GM10266 (cell line): Measurements from ENCODE around the gene PI4K2A.

ENCODE experiments used
- DNase-seq: peaks from one replicate; pipeline ENCODE4 v3.0.0; 2012; ENCODE audit errors: extremely low spot score
- TF ChIP-seq, protein P1 (sequence below): IDR thresholded peaks from 2 replicates; pipeline ENCODE4 v1.5.1; 2012; ENCODE audit warnings: mild to moderate bottlenecking, low read depth; ENCODE audit not compliant: control insufficient read depth, insufficient read depth; ENCODE audit errors: missing control alignments

The PI4K2A gene

DNA sequence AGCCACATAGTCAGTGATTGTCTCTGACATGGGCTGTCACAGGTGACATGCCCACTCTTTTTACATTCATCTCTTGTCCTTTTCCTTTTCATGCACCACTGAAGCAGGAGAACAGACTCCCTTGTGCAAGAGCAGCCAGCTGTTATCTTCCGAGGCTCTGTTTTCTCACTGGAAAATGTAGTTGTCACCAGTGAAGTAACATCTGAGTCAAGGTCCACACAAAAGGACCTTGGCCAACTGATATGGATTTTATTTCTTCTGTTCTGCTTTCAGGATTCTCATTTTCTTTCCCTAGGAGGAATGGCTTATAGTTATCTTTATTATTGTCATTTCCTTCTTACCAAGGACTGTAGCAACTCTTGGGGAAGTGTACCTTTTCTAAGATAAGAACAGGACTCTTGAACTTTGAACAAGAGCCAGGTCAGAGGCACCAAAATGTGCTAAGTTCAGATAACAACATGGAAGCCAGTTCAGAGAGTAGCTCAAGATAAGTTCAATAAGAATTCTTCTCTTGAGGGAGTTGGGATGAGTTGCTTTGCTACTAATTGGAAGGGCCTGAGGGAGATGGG is 23.9 kb downstream of the PI4K2A start:
- TF ChIP-seq, protein P1, sequence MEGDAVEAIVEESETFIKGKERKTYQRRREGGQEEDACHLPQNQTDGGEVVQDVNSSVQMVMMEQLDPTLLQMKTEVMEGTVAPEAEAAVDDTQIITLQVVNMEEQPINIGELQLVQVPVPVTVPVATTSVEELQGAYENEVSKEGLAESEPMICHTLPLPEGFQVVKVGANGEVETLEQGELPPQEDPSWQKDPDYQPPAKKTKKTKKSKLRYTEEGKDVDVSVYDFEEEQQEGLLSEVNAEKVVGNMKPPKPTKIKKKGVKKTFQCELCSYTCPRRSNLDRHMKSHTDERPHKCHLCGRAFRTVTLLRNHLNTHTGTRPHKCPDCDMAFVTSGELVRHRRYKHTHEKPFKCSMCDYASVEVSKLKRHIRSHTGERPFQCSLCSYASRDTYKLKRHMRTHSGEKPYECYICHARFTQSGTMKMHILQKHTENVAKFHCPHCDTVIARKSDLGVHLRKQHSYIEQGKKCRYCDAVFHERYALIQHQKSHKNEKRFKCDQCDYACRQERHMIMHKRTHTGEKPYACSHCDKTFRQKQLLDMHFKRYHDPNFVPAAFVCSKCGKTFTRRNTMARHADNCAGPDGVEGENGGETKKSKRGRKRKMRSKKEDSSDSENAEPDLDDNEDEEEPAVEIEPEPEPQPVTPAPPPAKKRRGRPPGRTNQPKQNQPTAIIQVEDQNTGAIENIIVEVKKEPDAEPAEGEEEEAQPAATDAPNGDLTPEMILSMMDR = no peak
- DNase-seq = no peak

DNA sequence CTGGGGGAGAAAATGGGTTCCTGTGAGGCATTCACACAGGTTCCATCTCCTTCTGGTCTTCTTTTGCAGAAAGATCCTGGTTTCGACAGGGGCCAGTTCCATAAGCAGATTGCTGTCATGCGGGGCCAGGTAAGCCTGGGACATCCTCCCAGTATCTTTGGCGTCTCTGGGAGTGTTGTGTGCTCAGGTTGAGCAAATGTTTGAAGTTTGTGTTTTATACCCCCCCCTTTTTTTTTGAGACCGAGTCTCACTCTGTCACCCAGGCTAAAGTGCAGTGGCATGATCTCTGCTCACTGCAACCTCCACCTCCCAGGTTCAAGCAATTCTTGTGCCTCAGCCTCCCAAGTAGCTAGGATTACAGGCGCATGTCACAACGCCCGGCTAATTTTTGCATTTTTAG is 26.5 kb downstream of the PI4K2A start:
- TF ChIP-seq, protein P1 = no peak
- no peak for DNase-seq

DNA sequence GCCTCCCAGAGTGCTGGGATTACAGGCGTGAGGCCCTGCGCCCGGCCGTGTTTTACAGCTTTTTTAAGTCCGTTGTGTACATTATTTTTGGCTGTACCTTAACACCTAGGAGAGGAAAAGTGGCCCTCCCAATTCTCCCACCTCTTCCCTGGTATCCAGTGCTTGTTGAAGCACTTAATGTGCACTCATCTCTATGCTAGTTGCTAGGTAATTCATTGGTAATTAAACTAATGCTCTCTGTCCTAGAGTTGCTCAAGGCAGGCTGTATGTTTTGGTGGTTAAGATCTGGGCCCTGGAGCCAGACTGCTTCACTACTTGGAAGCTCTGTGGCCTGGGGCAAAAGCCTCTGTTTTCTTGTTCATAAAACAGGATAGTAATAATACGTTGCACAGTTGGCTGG is 27.0 kb downstream of the PI4K2A start:
- no peak for DNase-seq
- TF ChIP-seq, protein P1 = no peak

DNA sequence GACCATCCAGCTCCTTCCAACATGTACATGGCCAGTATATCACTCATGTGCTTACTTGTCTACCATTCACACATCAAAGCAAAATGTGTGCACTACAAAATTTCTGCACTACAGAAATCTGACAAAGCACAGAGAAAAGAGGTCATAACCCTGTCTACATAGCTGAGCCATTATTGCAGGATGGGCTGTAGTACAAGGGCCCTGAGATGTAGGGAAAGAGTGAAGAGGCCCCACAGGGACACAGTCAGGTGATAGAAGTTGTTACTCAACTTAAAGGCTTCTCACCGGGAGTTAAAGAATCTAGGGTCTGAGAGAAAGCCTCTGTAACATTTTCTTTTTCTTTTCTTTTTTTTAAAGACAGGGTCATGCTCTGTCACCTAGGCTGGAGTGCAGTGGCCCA is 29.1 kb downstream of the PI4K2A start:
- TF ChIP-seq, protein P1 = no peak
- no peak for DNase-seq

DNA sequence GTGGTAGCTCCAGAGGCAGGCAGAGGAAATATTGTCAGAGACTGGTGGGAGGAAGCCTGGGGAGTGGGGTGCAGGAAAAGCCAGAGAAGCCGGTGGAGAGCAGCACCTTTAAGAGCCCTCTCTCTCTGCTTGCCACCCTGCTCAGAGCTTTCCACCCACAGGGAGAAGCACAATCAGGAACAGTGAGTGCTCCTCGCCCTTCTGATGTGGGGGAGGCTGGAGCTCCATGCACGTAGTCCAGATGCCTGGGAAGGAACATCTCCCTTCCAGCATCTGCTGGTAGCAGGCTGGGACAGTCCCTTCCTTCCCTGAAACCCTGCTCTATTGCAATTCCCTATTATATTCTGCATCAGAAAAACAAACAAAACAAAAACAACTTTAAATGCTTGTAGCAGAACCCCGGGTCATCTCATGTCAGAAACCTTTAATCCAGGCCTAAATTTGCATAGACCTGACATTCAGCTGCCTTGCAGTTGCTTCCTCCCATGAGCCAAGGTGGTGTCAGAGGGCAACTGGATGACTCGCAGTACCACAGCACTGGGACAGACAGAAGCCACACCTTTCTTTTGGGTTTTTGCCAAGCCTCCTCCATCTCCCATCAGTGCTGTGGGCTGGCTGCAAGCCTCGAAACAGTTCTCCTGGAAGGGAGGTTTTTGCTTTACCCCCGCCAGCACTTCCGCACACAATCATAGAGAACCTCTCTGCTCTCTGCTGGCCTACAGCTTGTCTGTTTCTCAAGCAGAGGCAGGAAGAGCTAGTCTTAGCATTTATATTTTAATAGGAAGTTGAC is 33.5 kb downstream of the PI4K2A start:
- TF ChIP-seq, protein P1 = no peak
- no peak for DNase-seq

DNA sequence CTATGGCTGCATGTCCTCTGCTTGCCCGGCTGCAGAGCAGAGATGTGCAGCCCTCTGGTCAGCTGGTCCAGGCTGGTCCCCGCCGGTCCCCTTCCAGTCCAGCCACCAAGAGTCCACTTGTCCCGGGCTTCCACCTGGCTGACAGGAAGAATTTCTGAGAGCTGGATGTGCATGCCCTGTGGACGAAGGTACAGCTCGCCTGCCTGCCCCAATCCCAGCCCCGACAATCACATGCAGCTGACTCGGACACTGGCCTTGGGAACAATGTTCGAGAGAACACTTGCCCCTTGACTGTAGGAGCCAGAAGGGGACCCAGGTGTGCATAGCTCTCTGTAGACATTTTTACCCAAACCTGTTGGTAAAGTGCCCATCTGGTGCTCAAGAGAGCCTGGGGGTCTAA is 34.8 kb downstream of the PI4K2A start:
- TF ChIP-seq, protein P1 = no peak
- DNase-seq = no peak
